Urinary bladder (tissue), 4 donors: ENCODE measurements around the gene MBP. TPM values are rescaled to one million over a fixed set of nuclear protein-coding genes. Genes with fewer than 3 reads are reported as not detected.

Source experiments
- DNase-seq: peaks from one replicate; pipeline ENCODE4 v3.0.0-alpha.2; 2015; ENCODE audit errors: extremely low spot score
- H3K27ac ChIP-seq: one replicate; pipeline ENCODE4 v1.5.1; 2013; ENCODE audit warnings: low read depth, mild to moderate bottlenecking, moderate library complexity
- H3K36me3 ChIP-seq: one replicate; pipeline ENCODE4 v1.6.1; 2013; ENCODE audit warnings: mild to moderate bottlenecking, moderate library complexity; ENCODE audit not compliant: insufficient read depth
- H3K4me1 ChIP-seq: one replicate; pipeline ENCODE4 v1.6.1; 2013; ENCODE audit warnings: mild to moderate bottlenecking, moderate library complexity; ENCODE audit not compliant: insufficient read depth
- H3K4me3 ChIP-seq: one replicate; pipeline ENCODE4 v1.5.1; 2013; ENCODE audit warnings: low read depth, low read length
- WGBS: extraction: QIAGEN DNeasy Blood & Tissue Kit; methylation state at CpG from one replicate; pipeline ENCODE4 v1.1.7; 2013; 5-methylcytosine and 5-hydroxymethylcytosine counted together
- polyA plus RNA-seq: library from polyadenylated mRNA; stranded (reverse); fragments of 200-250 nt; gene quantifications from one replicate; pipeline ENCODE4 v1.2.3, GENCODE V29; 2013
- total RNA-seq: library from RNA; depleted of rRNA; stranded (reverse); fragments of >200 nt; gene quantifications from one replicate; pipeline ENCODE4 v1.2.3, GENCODE V29; 2014
- donor health status: healthy with polysubstance abuse.
- donor health status: healthy.

The MBP gene
- total and polyA plus RNA-seq, 2 donors, result 9.6 to 24.4 TPM

DNA sequence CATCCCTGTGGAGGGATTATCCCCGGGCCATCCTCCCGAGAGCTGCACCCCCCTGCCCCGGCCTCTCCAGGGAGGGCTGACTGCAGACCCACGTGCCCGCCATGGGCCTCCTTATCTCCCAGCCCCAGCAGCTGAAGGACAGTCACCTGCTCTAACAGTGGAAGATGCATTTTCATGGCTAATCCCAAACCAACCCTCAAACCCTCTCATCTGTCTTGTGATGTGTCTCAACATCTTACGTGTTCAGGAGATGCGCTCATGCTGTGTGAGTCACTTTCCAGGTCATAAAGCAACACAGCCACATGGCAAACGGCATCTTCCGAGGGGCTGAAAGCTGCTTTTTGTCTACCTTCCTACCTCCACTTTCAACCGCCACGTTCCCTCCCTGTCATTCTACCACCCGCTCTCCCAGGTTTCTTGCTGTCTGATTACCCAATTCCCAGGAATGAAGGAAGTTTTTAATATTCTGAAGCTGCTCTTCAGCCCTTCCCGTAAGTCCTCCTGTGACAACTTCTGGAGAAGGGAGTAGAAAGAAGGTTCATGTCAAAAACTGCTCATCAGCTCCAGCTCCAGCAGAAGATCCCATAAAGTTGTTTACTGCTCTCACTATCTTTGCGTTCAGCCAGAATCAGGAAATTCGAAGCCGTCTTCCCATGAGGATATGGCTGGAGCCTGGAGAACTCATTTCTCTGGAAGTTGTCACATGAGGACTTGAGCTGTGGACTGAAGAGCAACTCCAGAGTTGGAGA is 54.5 kb downstream of the MBP start:
- Histone ChIP-seq H3K27ac (no peak overlapping the region), H3K4me3 (no peak overlapping the region), H3K4me1 (no peaks in the 10 kb centered on the region), H3K36me3 (no peaks in the 10 kb centered on the region)
- DNase-seq, result no peak
- WGBS, result 78% methylated on average over 16 of the region's 16 CpGs

GRCh38 chr18:77077401-77077800 is 55.2 kb downstream of the MBP start:
- Histone ChIP-seq H3K27ac (no peak overlapping the region), H3K4me3 (no peak overlapping the region), H3K36me3 (no peaks in the 10 kb centered on the region), H3K4me1 (no peaks in the 10 kb centered on the region)
- 95% methylated on average over 7 of the region's 7 CpGs for WGBS
- DNase-seq, result no peak

- Histone ChIP-seq H3K4me3 (no peak overlapping the region), H3K4me1 (no peaks in the 10 kb centered on the region), H3K36me3 (no peaks in the 10 kb centered on the region), H3K27ac (no peak overlapping the region)
- no peak for DNase-seq
- WGBS, result 89% methylated on average over 9 of the region's 9 CpGs
Observed at GRCh38 chr18:77076111-77076510, 56.5 kb downstream of the MBP start.

DNA sequence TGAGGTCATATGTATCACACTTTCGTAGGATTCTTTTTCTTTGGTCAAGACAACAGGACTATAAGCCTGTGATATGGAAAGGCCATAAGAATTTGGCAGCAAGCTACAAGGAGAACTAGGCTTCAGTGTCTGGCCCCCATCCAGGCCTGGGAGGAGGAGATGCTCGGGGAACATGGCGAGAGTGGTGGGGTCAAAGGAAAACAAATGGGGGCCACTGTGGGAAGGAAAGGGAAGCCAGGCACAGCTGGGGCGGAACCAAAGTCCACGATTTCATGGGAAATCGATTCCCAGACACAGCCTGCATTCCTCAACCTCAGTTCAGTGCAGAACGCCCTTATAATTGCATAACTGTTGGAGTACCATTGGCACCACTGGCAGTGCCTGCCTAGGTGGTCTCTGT is 58.2 kb downstream of the MBP start:
- 79% methylated on average over 7 of the region's 7 CpGs for WGBS
- DNase-seq, result no peak

DNA sequence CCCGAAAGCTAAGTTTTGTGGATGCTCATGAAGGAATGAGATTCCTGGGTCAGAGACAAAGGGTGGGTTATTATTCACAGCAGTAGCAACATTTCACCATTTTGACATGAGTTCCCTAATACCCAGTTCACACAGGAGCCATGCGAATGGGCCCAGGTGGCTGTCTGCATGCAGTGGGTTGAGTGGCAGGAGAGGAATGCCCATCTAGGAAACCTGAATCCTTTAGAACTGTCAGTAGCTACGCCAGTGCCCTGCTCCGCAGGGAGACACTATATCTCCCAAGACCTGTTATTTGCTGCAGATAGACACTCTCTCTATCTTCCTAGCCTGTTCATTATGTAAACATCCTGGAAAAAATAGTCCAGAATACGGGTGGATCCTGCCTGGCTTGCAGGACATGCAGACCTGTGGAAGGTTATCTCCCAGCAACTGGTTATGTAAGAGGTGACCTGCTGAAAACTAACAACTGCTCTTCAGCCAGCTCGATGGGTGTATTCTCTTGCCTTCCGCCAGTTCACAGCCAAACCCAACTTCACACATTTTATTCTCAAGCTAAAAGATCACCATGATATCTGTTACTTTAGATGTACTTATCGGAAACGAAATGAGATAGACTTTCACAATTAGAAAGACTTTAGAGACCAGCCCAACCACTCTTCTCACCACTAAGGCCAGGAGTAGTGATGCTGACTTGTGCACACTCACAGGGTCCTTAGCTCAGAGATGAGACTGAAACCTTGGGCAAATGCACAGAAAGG is 59.1 kb downstream of the MBP start:
- no peaks in the 10 kb centered on the region for H3K36me3 ChIP-seq
- H3K4me1 ChIP-seq, result no peaks in the 10 kb centered on the region
- no peak overlapping the region for H3K4me3 ChIP-seq
- H3K27ac ChIP-seq, result no peak overlapping the region
- DNase-seq, result no peak
- 91% methylated on average over 9 of the region's 9 CpGs for WGBS

More for the DNA sequence above, 58.2 kb downstream of the MBP start:
- H3K4me3 ChIP-seq, result no peak overlapping the region
- no peaks in the 10 kb centered on the region for H3K36me3 ChIP-seq
- H3K27ac ChIP-seq, result no peak overlapping the region
- H3K4me1 ChIP-seq, result no peaks in the 10 kb centered on the region

DNA sequence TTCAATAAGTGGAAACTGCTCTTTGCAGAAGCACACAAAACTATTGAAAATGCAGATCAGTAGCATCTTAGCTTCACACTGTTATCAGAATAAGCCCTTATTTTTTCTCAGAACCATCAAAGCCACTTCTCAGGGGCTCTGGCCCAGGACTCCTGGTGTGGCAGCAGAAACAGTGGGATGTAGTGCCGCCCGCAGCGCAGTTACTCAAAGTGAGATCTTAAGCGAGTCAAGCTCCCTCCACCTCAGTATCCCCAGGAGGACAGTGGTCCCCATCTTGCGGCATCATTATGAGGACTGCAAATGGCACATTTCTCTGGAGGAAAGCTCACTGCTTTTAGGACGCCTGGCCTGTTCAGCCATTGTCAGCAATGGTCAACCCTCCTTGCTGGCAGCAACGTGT is 60.0 kb downstream of the MBP start:
- Histone ChIP-seq H3K4me1 (no peaks in the 10 kb centered on the region), H3K4me3 (no peak overlapping the region), H3K27ac (no peak overlapping the region), H3K36me3 (no peaks in the 10 kb centered on the region)
- DNase-seq, result no peak
- 96% methylated on average over 7 of the region's 7 CpGs for WGBS

GRCh38 chr18:77071711-77072292 is 60.8 kb downstream of the MBP start:
- DNase-seq, result no peak
- Histone ChIP-seq H3K36me3 (no peaks in the 10 kb centered on the region), H3K27ac (no peak overlapping the region), H3K4me3 (no peak overlapping the region), H3K4me1 (no peaks in the 10 kb centered on the region)
- 19% methylated on average over 10 of the region's 10 CpGs for whole genome bisulfite sequencing

DNA sequence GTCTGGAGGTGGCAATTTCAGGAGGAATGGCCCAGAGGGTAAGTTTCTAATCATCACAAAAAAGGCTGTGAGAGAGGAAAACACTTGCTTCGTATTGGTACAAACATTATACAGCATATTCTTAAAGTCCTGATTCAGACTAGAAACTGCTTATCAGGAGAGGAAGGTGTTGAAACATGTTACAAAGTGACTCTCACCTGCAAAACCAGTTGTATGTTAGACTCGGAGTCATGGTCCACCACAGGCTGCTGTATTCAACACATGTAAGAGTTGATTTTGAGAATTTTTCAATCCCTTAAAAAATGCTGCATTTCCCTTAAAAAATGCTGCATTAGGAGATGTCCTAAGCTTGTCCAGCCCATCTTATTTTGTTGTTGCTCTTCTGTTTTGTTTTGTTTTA is 61.5 kb downstream of the MBP start:
- H3K36me3 ChIP-seq, result no peaks in the 10 kb centered on the region
- 83% methylated on average over 2 of the region's 2 CpGs for WGBS
- DNase-seq, result no peak
- H3K27ac ChIP-seq, result no peak overlapping the region
- H3K4me1 ChIP-seq, result no peaks in the 10 kb centered on the region
- no peak overlapping the region for H3K4me3 ChIP-seq

- 86% methylated on average over 16 of the region's 16 CpGs for WGBS
- H3K36me3 ChIP-seq, result no peaks in the 10 kb centered on the region
- H3K4me3 ChIP-seq, result no peak overlapping the region
- H3K27ac ChIP-seq, result no peak overlapping the region
- no peak for DNase-seq
- H3K4me1 ChIP-seq, result no peaks in the 10 kb centered on the region
Observed at GRCh38 chr18:77070627-77071026, 62.0 kb downstream of the MBP start.

DNA sequence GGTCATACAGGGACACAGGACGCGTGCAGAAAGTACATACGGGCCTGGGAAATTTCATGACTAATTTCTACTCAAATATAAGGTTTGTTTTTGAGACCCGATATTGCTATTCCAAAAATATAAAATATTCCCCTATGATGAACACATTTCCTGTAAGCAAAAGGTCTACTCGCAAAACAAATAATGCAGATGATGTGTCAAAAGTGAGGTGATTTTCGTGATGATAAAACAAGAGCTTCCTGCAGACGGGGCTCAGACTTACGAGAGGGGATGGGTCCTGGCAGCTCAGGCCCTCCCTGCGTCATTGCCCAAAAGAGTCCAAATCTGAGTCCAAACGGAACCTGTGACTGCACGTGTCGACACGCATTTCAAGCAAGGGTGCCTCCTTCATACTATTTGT is 62.7 kb downstream of the MBP start:
- 88% methylated on average over 13 of the region's 13 CpGs for WGBS
- no peaks in the 10 kb centered on the region for H3K4me1 ChIP-seq
- no peak for DNase-seq
- no peaks in the 10 kb centered on the region for H3K36me3 ChIP-seq
- peak overlapping the region; percentile 18 for H3K27ac ChIP-seq
- H3K4me3 ChIP-seq, result no peak overlapping the region

DNA sequence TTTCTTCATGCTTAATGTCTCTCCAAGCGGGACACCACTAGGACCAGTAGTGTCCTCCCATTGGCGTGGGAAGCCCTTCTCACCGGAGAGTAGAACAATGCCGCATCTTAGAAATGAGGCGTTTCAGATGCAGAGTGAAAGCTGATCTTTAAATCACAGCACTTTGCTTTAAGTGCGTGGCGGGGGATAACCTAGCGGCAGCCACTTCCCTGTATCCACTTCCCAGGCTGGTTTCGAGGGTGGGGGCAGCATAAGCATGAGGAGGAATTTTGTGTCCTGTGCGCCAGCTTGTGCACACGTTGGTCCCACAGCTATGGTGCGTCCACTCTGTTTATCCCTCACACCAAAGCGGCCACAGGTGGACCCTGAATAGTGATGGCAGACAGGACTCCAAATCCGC is 63.1 kb downstream of the MBP start:
- no peak overlapping the region for H3K27ac ChIP-seq
- no peak overlapping the region for H3K4me3 ChIP-seq
- H3K36me3 ChIP-seq, result no peaks in the 10 kb centered on the region
- no peak for DNase-seq
- H3K4me1 ChIP-seq, result no peaks in the 10 kb centered on the region
- 94% methylated on average over 14 of the region's 14 CpGs for WGBS

- H3K27ac ChIP-seq, result peak overlapping the region; percentile 79
- no peak for DNase-seq
- no peak overlapping the region for H3K4me3 ChIP-seq
- WGBS, result 53% methylated on average over 15 of the region's 15 CpGs
- no peaks in the 10 kb centered on the region for H3K36me3 ChIP-seq
- H3K4me1 ChIP-seq, result no peaks in the 10 kb centered on the region
Observed at GRCh38 chr18:77068321-77069312, 64.0 kb downstream of the MBP start.
